GM04504 (cell line): ENCODE results near the gene JUP.

Experiments
- DNase-seq: peaks from one replicate; pipeline ENCODE4 v3.0.0-alpha.2; 2012; ENCODE audit warnings: low read depth

JUP gene

DNA sequence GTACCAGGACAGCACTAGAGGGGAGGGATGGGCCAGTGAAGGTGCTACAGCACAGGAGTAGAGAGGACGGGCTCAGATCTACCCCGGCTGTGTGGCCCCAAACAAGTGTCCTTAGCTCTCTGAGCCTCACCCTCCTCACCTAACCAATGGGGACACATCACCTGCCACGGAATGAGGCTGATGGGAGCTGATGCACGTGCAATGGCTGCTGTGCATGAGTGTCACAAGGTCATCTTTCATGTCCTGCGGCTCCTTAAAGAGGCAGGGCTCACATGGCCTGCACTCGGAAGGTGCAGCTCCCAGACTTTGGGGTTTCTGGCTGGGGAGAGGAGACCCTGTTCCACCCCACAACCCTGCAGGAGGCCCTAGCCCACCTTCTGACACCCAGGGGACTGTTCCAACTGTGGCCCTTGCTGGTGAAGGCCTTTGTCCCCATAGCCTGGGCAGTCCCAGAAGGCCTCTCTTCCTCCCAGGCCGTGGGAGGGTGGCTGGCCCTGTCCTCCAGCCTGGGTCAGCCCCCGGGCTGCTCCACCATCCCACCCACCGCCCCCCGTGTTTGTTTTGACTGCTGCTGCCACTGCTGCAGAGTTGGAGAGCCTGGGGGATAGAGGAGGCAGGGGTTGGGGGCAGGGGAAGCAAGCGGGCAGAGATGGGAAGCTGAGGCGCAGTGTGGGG lies 62.6 kb downstream of the JUP start:
- no peak for DNase-seq

DNA sequence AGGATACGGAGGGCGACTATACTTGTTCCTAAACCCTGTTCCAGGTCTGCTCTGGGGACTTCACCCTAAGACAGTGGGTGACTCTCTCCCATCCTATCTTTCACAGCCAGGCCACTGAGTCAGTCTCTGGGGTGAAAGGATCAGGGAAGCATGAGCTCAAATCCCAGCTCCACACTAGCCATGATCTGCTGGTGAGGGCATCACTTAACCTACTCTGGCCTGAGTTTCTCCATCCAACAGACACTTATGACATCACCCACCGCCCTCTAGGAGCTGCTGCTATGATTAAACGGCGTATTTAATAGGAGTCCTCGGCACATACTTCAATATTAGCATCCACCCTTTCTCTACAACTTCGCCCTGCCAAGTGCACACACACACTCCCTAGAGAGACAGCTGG lies 64.3 kb downstream of the JUP start:
- no peak for DNase-seq

DNA sequence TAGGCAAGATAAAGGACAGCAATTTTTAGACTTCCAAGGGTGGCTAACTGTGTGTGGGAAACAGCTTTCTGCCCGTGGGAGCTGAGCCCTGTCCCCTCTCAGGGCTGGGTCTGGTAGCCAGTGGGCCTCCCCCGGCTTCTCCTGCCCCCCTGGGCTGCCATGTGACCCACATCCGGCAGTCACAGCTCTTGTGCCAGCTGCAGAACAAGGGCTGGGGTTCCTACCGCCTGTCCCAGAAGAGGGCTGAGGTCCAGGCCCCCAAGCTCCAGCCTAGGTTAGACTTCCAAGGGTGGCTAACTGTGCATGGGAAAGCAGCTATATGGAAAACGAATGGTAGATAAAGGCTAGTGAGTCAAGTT lies 68.2 kb downstream of the JUP start:
- no peak for DNase-seq

DNA sequence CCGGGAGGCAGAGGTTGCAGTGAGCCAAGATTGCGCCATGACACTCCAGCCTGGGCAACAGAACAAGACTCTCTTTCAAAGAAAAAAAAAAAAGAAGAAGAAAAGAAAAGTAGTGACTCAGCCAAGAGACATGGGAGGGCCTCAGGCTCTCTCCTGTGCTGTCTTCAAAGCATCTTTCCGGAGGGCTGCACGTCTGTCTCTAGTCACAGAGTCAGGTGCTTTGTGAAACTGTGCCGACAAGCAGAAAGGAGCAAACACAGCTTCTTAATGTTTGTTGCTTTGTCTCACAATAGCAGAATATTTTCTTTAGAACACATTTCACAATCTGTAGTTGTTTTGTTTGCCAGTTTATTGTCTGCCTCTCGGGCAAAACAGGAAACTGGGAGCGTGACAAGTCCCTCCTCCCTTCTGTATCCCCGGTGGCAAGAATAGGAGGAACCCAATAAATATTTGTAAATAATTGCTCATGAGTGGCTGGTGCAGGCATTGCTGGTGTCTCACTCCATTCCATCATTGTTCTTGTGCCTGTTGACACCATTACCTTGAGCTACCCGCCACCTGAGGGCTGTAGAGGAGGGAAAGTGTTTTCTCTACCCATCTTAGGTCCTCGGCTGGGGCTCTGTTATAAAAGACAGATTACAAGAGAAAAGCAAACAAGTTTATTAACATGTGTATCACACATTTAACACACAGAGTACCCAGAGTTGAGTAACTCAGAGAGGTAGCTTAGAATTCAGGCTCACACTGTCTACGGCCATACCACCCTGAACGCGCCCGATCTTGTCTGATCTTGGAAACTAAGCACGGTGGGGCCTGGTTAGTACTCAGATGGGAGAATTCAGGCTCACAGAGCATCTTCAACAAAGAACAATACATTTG lies 68.9 kb downstream of the JUP start:
- DNase-seq = no peak

DNA sequence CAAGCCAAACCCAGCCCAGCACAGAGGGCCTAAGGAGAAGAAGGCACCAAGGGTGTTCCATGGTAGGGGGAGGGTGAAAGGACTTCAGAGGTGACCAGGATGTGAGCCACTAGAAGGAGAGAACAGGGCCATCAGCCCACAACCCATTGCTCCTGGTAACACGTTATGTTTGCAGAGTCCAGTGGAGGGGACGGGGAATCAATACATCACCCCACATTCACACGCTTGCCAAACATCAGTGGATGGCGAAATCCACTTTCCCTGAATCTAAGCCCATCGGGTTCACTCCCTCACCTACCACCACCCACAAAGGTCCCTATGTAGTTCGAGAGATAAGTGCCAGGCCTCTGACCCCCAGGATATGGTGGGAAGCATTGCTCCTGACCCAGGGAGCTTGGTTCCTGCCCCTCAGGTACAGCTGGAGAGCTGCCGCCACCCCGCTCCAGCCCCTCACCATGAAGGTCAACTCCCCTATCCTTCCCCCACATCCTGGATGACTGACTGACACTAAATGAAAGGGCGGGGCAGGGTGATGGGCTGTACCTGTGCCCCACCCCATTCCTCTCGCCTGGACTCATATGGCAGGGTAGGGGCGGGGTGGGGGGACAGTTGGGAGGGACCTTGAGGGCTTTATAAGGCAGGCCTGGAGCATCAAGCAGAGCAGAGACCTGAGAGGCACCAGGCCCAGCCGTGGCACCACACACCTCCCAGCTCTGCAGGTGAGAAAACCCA lies 74.7 kb downstream of the JUP start, which contains the start of gene GAST:
TSS of gene GAST (plus strand) at position 663 of the 732 bp plus-strand sequence. CDS start 3,106 bp downstream, outside the sequence.
- no peak for DNase-seq

GRCh38 chr17:41710472-41711090 lies 75.9 kb downstream of the JUP start:
- DNase-seq = no peak

- DNase-seq = no peak
Measured at GRCh38 chr17:41707803-41708669, 78.5 kb downstream of the JUP start.

DNA sequence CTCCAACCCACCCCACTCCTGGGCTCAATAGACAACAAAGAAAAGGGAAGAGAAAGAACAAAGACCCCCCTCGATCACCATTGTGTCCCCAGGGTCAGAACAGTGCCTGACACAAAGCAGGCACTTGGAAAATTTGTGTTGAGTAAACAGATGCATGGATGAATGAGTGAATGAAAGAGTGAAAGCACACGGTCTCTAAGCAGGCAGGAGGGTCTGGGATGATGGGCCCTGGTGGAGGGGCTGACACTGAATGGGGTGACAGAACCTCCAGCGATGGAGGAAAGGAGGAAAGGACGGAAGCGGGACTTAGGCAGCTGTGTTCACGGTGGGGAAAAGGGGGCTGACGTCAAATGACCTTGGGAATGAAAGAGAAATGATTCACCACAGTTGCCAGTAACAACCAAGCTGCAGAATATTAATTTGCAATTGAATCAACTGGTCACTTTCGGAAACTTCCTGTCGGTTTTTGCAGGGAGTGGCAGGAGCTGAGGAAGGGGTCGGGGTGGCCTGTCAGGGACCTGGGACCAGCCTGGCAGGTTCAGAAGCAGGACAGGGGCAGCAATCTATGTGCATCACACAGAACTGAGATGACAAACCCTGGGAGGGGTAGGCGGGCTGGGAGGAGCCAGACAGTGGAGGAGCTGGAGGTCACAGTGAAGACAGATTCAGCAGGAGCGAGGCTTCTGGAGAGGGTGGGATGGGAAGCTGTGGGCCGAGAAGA lies 81.1 kb downstream of the JUP start:
- no peak for DNase-seq
